ENCODE results near the gene ADAT1.
A peak's percentile ranks its signal among the peaks of the same experiment; 100 is the strongest.

ADAT1 gene

GRCh38 chr16:75648265-75649076, 25.4 kb upstream of the ADAT1 start:
- DNase-seq (ENCODE audit: low read depth, low spot score): peak; percentile 57
- TF ChIP-seq SUZ12 (IDR thresholded peaks at IDR 0.05; ENCODE audit: extremely low read depth, insufficient read depth, insufficient read length) (no peak), YY1 (IDR thresholded peaks at IDR 0.05; ENCODE audit: insufficient read depth, insufficient read length) (peak; percentile 78), ZNF274 (IDR thresholded peaks at IDR 0.05; ENCODE audit: low read depth, low read length) (no peak)
- H3K9me3 ChIP-seq (ENCODE audit: insufficient read depth, low read length): no peaks in the 10 kb centered on the region
- peak overlapping the region; percentile 100 for H3K9ac ChIP-seq (ENCODE audit: insufficient read length, low read depth)
- H3K4me3 ChIP-seq (ENCODE audit: insufficient read length, low read depth): peak overlapping the region; percentile 99
- H3K4me1 ChIP-seq (ENCODE audit: insufficient read depth, insufficient read length): no peaks in the 10 kb centered on the region
- H3K36me3 ChIP-seq (ENCODE audit: insufficient read depth, insufficient read length, low read length): peaks cover 38% of the 10 kb centered on the region
- no peaks in the 10 kb centered on the region for H3K27me3 ChIP-seq (ENCODE audit: insufficient read depth, insufficient read length)

- Histone ChIP-seq H3K4me3 (ENCODE audit: insufficient read length, low read depth) (peak within 1 kb of the TSS; percentile 99), H3K27me3 (ENCODE audit: insufficient read depth, insufficient read length) (no peaks in the 10 kb centered on the region), H3K4me1 (ENCODE audit: insufficient read depth, insufficient read length) (peaks cover under 1% of the 10 kb centered on the region), H3K9ac (ENCODE audit: insufficient read length, low read depth) (peak within 1 kb of the TSS; percentile 100), H3K36me3 (ENCODE audit: insufficient read depth, insufficient read length, low read length) (peaks cover 44% of the 10 kb centered on the region), H3K9me3 (ENCODE audit: insufficient read depth, low read length) (no peaks in the 10 kb centered on the region)
- TF ChIP-seq YY1 (IDR thresholded peaks at IDR 0.05; ENCODE audit: insufficient read depth, insufficient read length): peak; percentile 86
- no peak for TF ChIP-seq ZNF274 (IDR thresholded peaks at IDR 0.05; ENCODE audit: low read depth, low read length)
- peak; percentile 90 for DNase-seq (ENCODE audit: low read depth, low spot score)
These were observed 24.6 kb upstream of the ADAT1 start, which contains the start of the genes KARS1 and TERF2IP for GRCh38 chr16:75647492-75648264. Gene KARS1 (minus strand): TSS chr16:75647665. CDS start chr16:75647639, 26 bp downstream. Gene TERF2IP (plus strand): TSS chr16:75647773. CDS start chr16:75647883, 110 bp downstream.

GRCh38 chr16:75647112-75647491, 24.0 kb upstream of the ADAT1 start:
- Histone ChIP-seq H3K9me3 (ENCODE audit: insufficient read depth, low read length) (no peaks in the 10 kb centered on the region), H3K36me3 (ENCODE audit: insufficient read depth, insufficient read length, low read length) (peaks cover 50% of the 10 kb centered on the region), H3K9ac (ENCODE audit: insufficient read length, low read depth) (peak overlapping the region; percentile 100), H3K4me3 (ENCODE audit: insufficient read length, low read depth) (peak overlapping the region; percentile 99), H3K4me1 (ENCODE audit: insufficient read depth, insufficient read length) (peaks cover 4% of the 10 kb centered on the region), H3K27me3 (ENCODE audit: insufficient read depth, insufficient read length) (no peaks in the 10 kb centered on the region)
- TF ChIP-seq ZNF274 (IDR thresholded peaks at IDR 0.05; ENCODE audit: low read depth, low read length) (no peak), SUZ12 (IDR thresholded peaks at IDR 0.05; ENCODE audit: extremely low read depth, insufficient read depth, insufficient read length) (no peak), YY1 (IDR thresholded peaks at IDR 0.05; ENCODE audit: insufficient read depth, insufficient read length) (no peak)
- no peak for DNase-seq (ENCODE audit: low read depth, low spot score)

GRCh38 chr16:75644240-75645012, 21.3 kb upstream of the ADAT1 start:
- Histone ChIP-seq H3K9me3 (ENCODE audit: insufficient read depth, low read length) (no peaks in the 10 kb centered on the region), H3K9ac (ENCODE audit: insufficient read length, low read depth) (no peak overlapping the region), H3K4me3 (ENCODE audit: insufficient read length, low read depth) (no peak overlapping the region), H3K36me3 (ENCODE audit: insufficient read depth, insufficient read length, low read length) (peaks cover 68% of the 10 kb centered on the region), H3K4me1 (ENCODE audit: insufficient read depth, insufficient read length) (peaks cover 9% of the 10 kb centered on the region), H3K27me3 (ENCODE audit: insufficient read depth, insufficient read length) (no peaks in the 10 kb centered on the region)
- no peak for DNase-seq (ENCODE audit: low read depth, low spot score)
- no peak for TF ChIP-seq SUZ12 (IDR thresholded peaks at IDR 0.05; ENCODE audit: extremely low read depth, insufficient read depth, insufficient read length)
- TF ChIP-seq YY1 (IDR thresholded peaks at IDR 0.05; ENCODE audit: insufficient read depth, insufficient read length): no peak
- no peak for TF ChIP-seq ZNF274 (IDR thresholded peaks at IDR 0.05; ENCODE audit: low read depth, low read length)

- Histone ChIP-seq H3K4me1 (ENCODE audit: insufficient read depth, insufficient read length) (peaks cover 9% of the 10 kb centered on the region), H3K27me3 (ENCODE audit: insufficient read depth, insufficient read length) (no peaks in the 10 kb centered on the region), H3K9me3 (ENCODE audit: insufficient read depth, low read length) (no peaks in the 10 kb centered on the region), H3K9ac (ENCODE audit: insufficient read length, low read depth) (peak overlapping the region; percentile 28), H3K36me3 (ENCODE audit: insufficient read depth, insufficient read length, low read length) (peaks cover 92% of the 10 kb centered on the region), H3K4me3 (ENCODE audit: insufficient read length, low read depth) (no peak overlapping the region)
- TF ChIP-seq ZNF274 (IDR thresholded peaks at IDR 0.05; ENCODE audit: low read depth, low read length) (no peak), YY1 (IDR thresholded peaks at IDR 0.05; ENCODE audit: insufficient read depth, insufficient read length) (no peak), SUZ12 (IDR thresholded peaks at IDR 0.05; ENCODE audit: extremely low read depth, insufficient read depth, insufficient read length) (no peak)
- no peak for DNase-seq (ENCODE audit: low read depth, low spot score)
These were observed 17.5 kb upstream of the ADAT1 start for GRCh38 chr16:75640598-75640997.

- Histone ChIP-seq H3K36me3 (ENCODE audit: insufficient read depth, insufficient read length, low read length) (peaks cover 90% of the 10 kb centered on the region), H3K9me3 (ENCODE audit: insufficient read depth, low read length) (no peaks in the 10 kb centered on the region), H3K9ac (ENCODE audit: insufficient read length, low read depth) (no peak overlapping the region), H3K4me3 (ENCODE audit: insufficient read length, low read depth) (no peak overlapping the region), H3K27me3 (ENCODE audit: insufficient read depth, insufficient read length) (no peaks in the 10 kb centered on the region), H3K4me1 (ENCODE audit: insufficient read depth, insufficient read length) (no peaks in the 10 kb centered on the region)
- TF ChIP-seq YY1 (IDR thresholded peaks at IDR 0.05; ENCODE audit: insufficient read depth, insufficient read length) (no peak), ZNF274 (IDR thresholded peaks at IDR 0.05; ENCODE audit: low read depth, low read length) (no peak), SUZ12 (IDR thresholded peaks at IDR 0.05; ENCODE audit: extremely low read depth, insufficient read depth, insufficient read length) (no peak)
- DNase-seq (ENCODE audit: low read depth, low spot score): no peak
These were observed 12.0 kb upstream of the ADAT1 start for GRCh38 chr16:75635036-75635435.
